DMS79 (cell line): Measurements from ENCODE around the gene DAP3.
"Not testable (repeated sequence)": the region's sequence is repeated elsewhere in the genome, so short reads cannot be mapped to it uniquely, and the experiment has no call there.

ENCODE experiments used
- DNase-seq: peaks from one replicate; lab custom pipeline; 2025; lab: John Stamatoyannopoulos, UW

Gene DAP3

GRCh38 chr1:155689081-155689607 lies at the start of gene DAP3:
TSS of gene DAP3 (plus strand) at chr1:155689091. CDS start at chr1:155709780, 20,689 bp downstream.
- not testable (repeated sequence) for DNase-seq

GRCh38 chr1:155640367-155640766 lies 48.5 kb upstream of the DAP3 start:
- no peak for DNase-seq

- not testable (repeated sequence) for DNase-seq
Measured at GRCh38 chr1:155642559-155643180, 46.2 kb upstream of the DAP3 start.

GRCh38 chr1:155643230-155643629 lies 45.7 kb upstream of the DAP3 start:
- DNase-seq = no peak

- DNase-seq = no peak
Measured at GRCh38 chr1:155645034-155645598, 43.8 kb upstream of the DAP3 start.

- DNase-seq = no peak
Measured at GRCh38 chr1:155645648-155646047, 43.2 kb upstream of the DAP3 start.

- peak; percentile 7 for DNase-seq
Measured at GRCh38 chr1:155646307-155646706, 42.6 kb upstream of the DAP3 start.

- peak; percentile 54 for DNase-seq
Measured at GRCh38 chr1:155648207-155649147, 40.4 kb upstream of the DAP3 start.

- no peak for DNase-seq
Measured at GRCh38 chr1:155649676-155650075, 39.2 kb upstream of the DAP3 start.

- no peak for DNase-seq
Measured at GRCh38 chr1:155650231-155650757, 38.6 kb upstream of the DAP3 start.

GRCh38 chr1:155651861-155652661 lies 36.8 kb upstream of the DAP3 start:
- DNase-seq = peak; percentile 12

- DNase-seq = no peak
Measured at GRCh38 chr1:155652951-155653350, 35.9 kb upstream of the DAP3 start.

- DNase-seq = peak; percentile 61
Measured at GRCh38 chr1:155657463-155657862, 31.4 kb upstream of the DAP3 start.

GRCh38 chr1:155661239-155661638 lies 27.7 kb upstream of the DAP3 start:
- not testable (repeated sequence) for DNase-seq

- DNase-seq = no peak
Measured at GRCh38 chr1:155669233-155670162, 19.4 kb upstream of the DAP3 start.

- DNase-seq = no peak
Measured at GRCh38 chr1:155671750-155672149, 17.1 kb upstream of the DAP3 start.

GRCh38 chr1:155673003-155673402 lies 15.9 kb upstream of the DAP3 start:
- DNase-seq = no peak

- DNase-seq = no peak
Measured at GRCh38 chr1:155678027-155678426, 10.9 kb upstream of the DAP3 start.

GRCh38 chr1:155678992-155679391 lies 9.9 kb upstream of the DAP3 start:
- not testable (repeated sequence) for DNase-seq

- DNase-seq = no peak
Measured at GRCh38 chr1:155680531-155680930, 8.4 kb upstream of the DAP3 start.
